K562 (cell line): ENCODE measurements around the gene HSD17B1. TPM values are rescaled to one million over a fixed set of nuclear protein-coding genes. Genes with fewer than 3 reads are reported as not detected.

Source experiments
- ATAC-seq: fragments of 200-7000 bp; cut with Tn5 transposase; 3 replicates; pipeline ENCODE4 v1.9.1; 2020; ENCODE audit warnings: moderate library complexity
- BruUV-seq: library from RNA; stranded (reverse); fragments of 400-500 nt; replicated peaks from 2 replicates; lab custom pipeline; 2021; lab: Mats Ljungman, UMichigan
- CTCF ChIA-PET: fragments of 300-600 bp; formaldehyde crosslinking; extraction: SDS; loops from one replicate; lab custom pipeline; 2021; ENCODE audit warnings: low intra/inter-chr PET ratio; lab: Yijun Ruan, JAX
- POLR2A ChIA-PET: fragments of 300-600, 350-650 bp; sonication (Branson Sonifier 250); formaldehyde crosslinking; extraction: SDS; loops from one replicate; lab custom pipeline; 2021; ENCODE audit warnings: antibody characterized with exemption, inconsistent platforms; lab: Yijun Ruan, JAX
- DNase-seq, 4 experiments: peaks; one replicate each; pipeline versions ENCODE4 v3.0.0 to v3.0.0-alpha.2; 2011 to 2018; ENCODE audit warnings: low spot score in 3 of 4, mixed read lengths in 3 of 4; ENCODE audit errors: extremely low read depth in 1 of 4
- FAIRE-seq: peaks from 2 replicates; lab custom pipeline; 2011; peaks lifted over from hg19 to GRCh38; lab: Jason Lieb, UNC
- H2AFZ ChIP-seq: 2 replicates; pipeline ENCODE4 v1.6.0; 2011; ENCODE audit warnings: low read depth, low read length, control low read depth, inconsistent platforms
- H3K27ac ChIP-seq: fragments of 200-600 bp; 3 replicates; pipeline ENCODE4 v1.8.0; 2011; ENCODE audit warnings: low read depth, mild to moderate bottlenecking, control low read depth, inconsistent platforms, low read length, moderate library complexity, mixed read lengths; ENCODE audit errors: extremely low read depth
- H3K27me3 ChIP-seq, 2 experiments: fragments of 300-600 bp in 1 of 2; 2 replicates in 1 of 2; 3 replicates in 1 of 2; pipeline versions ENCODE4 v1.6.0 to v1.8.0; 2011; ENCODE audit warnings: inconsistent platforms in 2 of 2, low read length in 2 of 2, mild to moderate bottlenecking in 1 of 2, mixed read lengths in 1 of 2, moderate library complexity in 1 of 2; ENCODE audit not compliant: control insufficient read depth in 2 of 2, insufficient read depth in 2 of 2
- H3K36me3 ChIP-seq: fragments of 300-600 bp; 3 replicates; pipeline ENCODE4 v1.8.0; 2011; ENCODE audit warnings: mild to moderate bottlenecking, low read length, inconsistent platforms; ENCODE audit not compliant: control insufficient read depth, insufficient read depth
- H3K4me1 ChIP-seq, 2 experiments: fragments of 200-600 bp in 1 of 2; replicated peaks in 1 of 2; 2 replicates in 1 of 2; 3 replicates in 1 of 2; pipeline versions ENCODE4 v1.5.1 to v1.8.0; 2011; ENCODE audit warnings: inconsistent platforms in 2 of 2, low read length in 2 of 2, mild to moderate bottlenecking in 1 of 2, mixed read lengths in 1 of 2, moderate library complexity in 1 of 2; ENCODE audit not compliant: control insufficient read depth in 2 of 2, insufficient read depth in 2 of 2
- H3K4me2 ChIP-seq: 2 replicates; pipeline ENCODE4 v1.6.1; 2011; ENCODE audit warnings: low read length, control low read depth, inconsistent platforms, mixed read lengths; ENCODE audit not compliant: insufficient read depth
- H3K4me3 ChIP-seq: fragments of 200-600 bp; sonication (generic), shearing (Covaris generic); 2 replicates; pipeline ENCODE4 v1.5.1; 2016; ENCODE audit warnings: control low read depth, inconsistent platforms
- H3K79me2 ChIP-seq: fragments of 200-600 bp; 3 replicates; pipeline ENCODE4 v1.8.0; 2011; ENCODE audit warnings: low read length, inconsistent platforms; ENCODE audit not compliant: control insufficient read depth, insufficient read depth
- H3K9ac ChIP-seq, 2 experiments: 2 replicates each; pipeline versions ENCODE4 v1.6.0 to v1.6.1; 2011; ENCODE audit warnings: low read depth in 2 of 2, low read length in 2 of 2, control low read depth in 1 of 2, inconsistent platforms in 1 of 2, mild to moderate bottlenecking in 1 of 2, mixed read lengths in 1 of 2; ENCODE audit not compliant: insufficient read depth in 1 of 2
- H3K9me1 ChIP-seq: one replicate; pipeline ENCODE4 v1.6.0; 2011; ENCODE audit warnings: inconsistent platforms, mild to moderate bottlenecking, low read length, moderate library complexity; ENCODE audit not compliant: control insufficient read depth, insufficient read depth
- H3K9me3 ChIP-seq: replicated peaks from 2 replicates; pipeline ENCODE4 v1.5.1; 2011; ENCODE audit warnings: low read depth, low read length, inconsistent platforms; ENCODE audit not compliant: control insufficient read depth, insufficient read depth
- H4K20me1 ChIP-seq: replicated peaks from 2 replicates; pipeline ENCODE4 v1.6.1; 2011; ENCODE audit warnings: low read length, inconsistent platforms, mixed read lengths; ENCODE audit not compliant: control insufficient read depth, insufficient read depth
- BHLHE40 ChIP-seq: IDR thresholded peaks from 2 replicates; pipeline ENCODE4 v1.6.1; 2011; ENCODE audit warnings: low read length, improper control_type of control experiment
- CREM ChIP-seq: IDR thresholded peaks from 2 replicates; pipeline ENCODE4 v1.6.1; 2014; ENCODE audit warnings: antibody characterized with exemption, low read depth
- CXXC5 ChIP-seq: fragments of 250-450 bp; sonication (Bioruptor Pico); IDR thresholded peaks from 2 replicates; pipeline ENCODE4 v1.8.0; 2022; ENCODE audit warnings: inconsistent platforms, mild to moderate bottlenecking, moderate library complexity
- EGR1 ChIP-seq: fragments of 450-650 bp; conservative IDR thresholded peaks from 2 replicates; pipeline ENCODE4 v1.6.1; 2017; ENCODE audit warnings: mild to moderate bottlenecking
- HDAC2 ChIP-seq: fragments of 450-650 bp; IDR thresholded peaks from 2 replicates; pipeline ENCODE4 v1.6.1; 2016; ENCODE audit warnings: mild to moderate bottlenecking
- MCM2 ChIP-seq: fragments of 450-650 bp; IDR thresholded peaks from 2 replicates; pipeline ENCODE4 v1.6.1; 2017; ENCODE audit warnings: low read depth, mild to moderate bottlenecking
- MTA3 ChIP-seq: fragments of 450-650 bp; formaldehyde crosslinking; IDR thresholded peaks from 2 replicates; pipeline ENCODE4 v1.6.1; 2017; ENCODE audit warnings: mild to moderate bottlenecking, borderline replicate concordance
- NCOA1 ChIP-seq: fragments of 450-650 bp; IDR thresholded peaks from 2 replicates; pipeline ENCODE4 v1.6.1; 2016; ENCODE audit warnings: low read depth
- NR1H2 ChIP-seq: sonication (generic); formaldehyde crosslinking; IDR thresholded peaks from 2 replicates; pipeline ENCODE4 v1.4.0; 2020; ENCODE audit warnings: mild to moderate bottlenecking, missing genetic modification reagents
- PKNOX1 ChIP-seq: fragments of 450-650 bp; IDR thresholded peaks from 2 replicates; pipeline ENCODE4 v1.6.1; 2016
- PPARD ChIP-seq: fragments of 250-450 bp; sonication (Bioruptor Pico); IDR thresholded peaks from 2 replicates; pipeline ENCODE4 v1.8.0; 2022; ENCODE audit warnings: inconsistent platforms, mild to moderate bottlenecking, moderate library complexity
- RNF219 ChIP-seq: fragments of 250-450 bp; sonication (Bioruptor Pico); IDR thresholded peaks from 2 replicates; pipeline ENCODE4 v1.5.0; 2022; ENCODE audit warnings: mild to moderate bottlenecking
- SIN3A ChIP-seq, 2 experiments: fragments of 150-350 bp in 1 of 2; IDR thresholded peaks; 2 replicates each; pipeline ENCODE4 v1.6.1; 2011 to 2016; ENCODE audit warnings: borderline replicate concordance in 2 of 2, low read depth in 2 of 2, low read length in 2 of 2, mild to moderate bottlenecking in 2 of 2, moderate library complexity in 2 of 2; ENCODE audit not compliant: control insufficient read depth in 1 of 2
- SNRNP70 ChIP-seq: fragments of 200-400 bp; formaldehyde crosslinking; optimal IDR thresholded peaks from 2 replicates; pipeline ENCODE3; 2017; ENCODE audit warnings: low read depth, low read length
- TEAD4 ChIP-seq, 2 experiments: sonication (generic) in 1 of 2; formaldehyde crosslinking in 1 of 2; IDR thresholded peaks; 2 replicates each; pipeline versions ENCODE4 v1.6.1 to v1.8.0; 2012 to 2022; ENCODE audit warnings: borderline replicate concordance in 1 of 2, inconsistent platforms in 1 of 2, low read length in 1 of 2, mild to moderate bottlenecking in 1 of 2, missing genetic modification reagents in 1 of 2
- WGBS: fragments of 100-300 bp; shearing (Covaris generic); methylation state at CpG from one replicate; pipeline ENCODE4 v1.1.6; 2016; ENCODE audit warnings: low coverage, mixed read lengths; ENCODE audit not compliant: insufficient coverage; ENCODE audit errors: missing lambda C conversion rate; 5-methylcytosine and 5-hydroxymethylcytosine counted together
- in situ Hi-C: fragments of 300-500 bp; cut with MboI; formaldehyde crosslinking; loops from 4 replicates; pipeline ENCODE4 v1.15.0; 2018; ENCODE audit warnings: inconsistent platforms, mixed read lengths
- intact Hi-C: fragments of 100-400 bp; cut with micrococcal nuclease; formaldehyde crosslinking; loops from 2 replicates; pipeline ENCODE4 v1.14.2; 2022
- polyA plus RNA-seq, 8 experiments: library from polyadenylated mRNA; depleted of rRNA in 4 of 8; stranded (reverse) in 5 of 8; unstranded in 3 of 8; fragments of >200 nt; fragmentation: Nextera tagmentation in 2 of 8; fragmentation: Illumina TruSeq in 1 of 8; extraction: Ambion mirVana in 2 of 8; extraction: Trizol in 1 of 8; gene quantifications; 2 replicates each; pipeline versions ENCODE4 v1.2.1 to v1.2.3, GENCODE V29; 2011 to 2014; ENCODE audit warnings: inconsistent platforms in 1 of 8, missing spikeins in 1 of 8
- total RNA-seq, 7 experiments: library from RNA; depleted of rRNA in 6 of 7; stranded (reverse); fragments of >200 nt in 6 of 7; fragmentation: Illumina TruSeq in 2 of 7; extraction: Trizol in 2 of 7; gene quantifications; 2 replicates each; pipeline versions ENCODE4 v1.2.1 to v1.2.3, GENCODE V29; 2011 to 2021; ENCODE audit warnings: low replicate concordance in 1 of 7
- TF ChIP-seq, protein P1 (sequence below), 2 experiments: IDR thresholded peaks; 2 replicates each; pipeline ENCODE4 v1.6.1; 2011; ENCODE audit warnings: borderline replicate concordance in 1 of 2, control low read depth in 1 of 2, low read depth in 1 of 2, low read length in 1 of 2, mild to moderate bottlenecking in 1 of 2, mixed read lengths in 1 of 2, moderate library complexity in 1 of 2; ENCODE audit not compliant: insufficient read depth in 1 of 2, insufficient read length in 1 of 2, poor library complexity in 1 of 2, severe bottlenecking in 1 of 2; ENCODE audit errors: extremely low read depth in 1 of 2
- TF ChIP-seq, protein P2 (sequence below), 2 experiments: fragments of 450-650 bp; conservative IDR thresholded peaks; 2 replicates each; pipeline ENCODE4 v1.6.1; 2017; ENCODE audit warnings: mild to moderate bottlenecking in 2 of 2, moderate library complexity in 2 of 2

The HSD17B1 gene
- total and polyA plus RNA-seq, 9 of the 15 experiments (the other 6 are each of a cell fraction or from before 2014, with no cell fraction given), result 0.55 to 21.1 (median 3.6) TPM

DNA sequence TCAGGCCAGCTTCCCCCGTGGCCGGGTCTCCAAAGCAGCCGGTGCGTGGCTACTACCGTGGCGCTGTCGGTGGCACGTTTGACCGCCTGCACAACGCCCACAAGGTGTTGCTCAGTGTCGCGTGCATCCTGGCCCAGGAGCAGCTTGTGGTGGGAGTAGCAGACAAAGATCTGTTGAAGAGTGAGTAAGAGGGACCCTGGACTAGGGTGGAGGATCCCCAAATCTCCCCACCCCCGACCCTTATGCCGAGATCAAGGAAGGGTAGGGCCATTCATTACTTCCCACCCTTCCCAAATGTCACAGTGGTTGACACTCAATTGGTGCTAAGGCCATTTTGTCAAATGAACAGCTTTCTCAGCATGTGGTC is 10.4 kb downstream of the HSD17B1 start:
- DNase-seq, result peak in 1 of 4 experiments; percentile 55
- no peak overlapping the region for H2AFZ ChIP-seq
- peaks cover 41% of the 10 kb centered on the region for H3K36me3 ChIP-seq
- WGBS, result 2% methylated on average over 14 of the region's 14 CpGs
- ATAC-seq, result no peak
- no TSS peak for BruUV-seq
- FAIRE-seq, result no peak
- POLR2A ChIA-PET, result interaction anchor here (0.9 to 8.3 kb wide), 4 partner anchors 10 to 115 kb away, joined by 3 to 58 read pairs (median 6); partner anchors contain the start of gene PSMC3IP
- in situ Hi-C loops, result no loop called here
- CTCF ChIA-PET, result no interaction called here
- peaks cover 21 to 66% of the 10 kb centered on the region in 2 experiments for H3K4me1 ChIP-seq
- H3K9me1 ChIP-seq, result no peaks in the 10 kb centered on the region
- no peaks in the 10 kb centered on the region for H4K20me1 ChIP-seq
- intact Hi-C loops, result no loop called here
- peak overlapping the region; percentile 93 to 99 for H3K9ac ChIP-seq
- peak overlapping the region; percentile 88 for H3K27ac ChIP-seq
- peak overlapping the region; percentile 74 for H3K4me3 ChIP-seq
- H3K9me3 ChIP-seq, result no peaks in the 10 kb centered on the region
- peaks cover 45% of the 10 kb centered on the region for H3K79me2 ChIP-seq
- H3K27me3 ChIP-seq, result no peaks in the 10 kb centered on the region
- H3K4me2 ChIP-seq, result peak overlapping the region; percentile 92
- TF ChIP-seq MCM2 (no peak), MTA3 (no peak), BHLHE40 (peak; percentile 81), NR1H2 (CRISPR knock-in tag) (no peak), CXXC5 (CRISPR knock-in tag) (0 out of 2 replicates have a peak, but pooled peaks have one; percentile 45), SIN3A (IDR thresholded peaks at IDR 0.05; ENCODE audit: borderline replicate concordance in 2 of 2, control insufficient read depth in 1 of 2, low read depth in 2 of 2, low read length in 2 of 2) (peak in 1 of 2 experiments; percentile 56; a peak in 1 of 4 replicates), EGR1 (peak; percentile 77), TEAD4 (IDR thresholded peaks at IDR 0.05; ENCODE audit: low read length) (no peak), TEAD4 (CRISPR knock-in tag; IDR thresholded peaks at IDR 0.05; ENCODE audit: borderline replicate concordance) (no peak), SNRNP70 (no peak), NCOA1 (no peak), PKNOX1 (no peak), RNF219 (CRISPR knock-in tag) (no peak), CREM (0 out of 2 replicates have a peak, but pooled peaks have one; percentile 2), HDAC2 (0 out of 2 replicates have a peak, but pooled peaks have one; percentile 7), PPARD (CRISPR knock-in tag) (no peak)
- TF ChIP-seq, protein P1, sequence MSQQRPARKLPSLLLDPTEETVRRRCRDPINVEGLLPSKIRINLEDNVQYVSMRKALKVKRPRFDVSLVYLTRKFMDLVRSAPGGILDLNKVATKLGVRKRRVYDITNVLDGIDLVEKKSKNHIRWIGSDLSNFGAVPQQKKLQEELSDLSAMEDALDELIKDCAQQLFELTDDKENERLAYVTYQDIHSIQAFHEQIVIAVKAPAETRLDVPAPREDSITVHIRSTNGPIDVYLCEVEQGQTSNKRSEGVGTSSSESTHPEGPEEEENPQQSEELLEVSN (IDR thresholded peaks at IDR 0.05; ENCODE audit: borderline replicate concordance in 1 of 2, extremely low read depth in 1 of 2, insufficient read depth in 1 of 2, insufficient read length in 1 of 2, low read depth in 1 of 2, low read length in 1 of 2, poor library complexity in 1 of 2, severe bottlenecking in 1 of 2), result peak in 1 of 2 experiments; percentile 69
- TF ChIP-seq, protein P2, sequence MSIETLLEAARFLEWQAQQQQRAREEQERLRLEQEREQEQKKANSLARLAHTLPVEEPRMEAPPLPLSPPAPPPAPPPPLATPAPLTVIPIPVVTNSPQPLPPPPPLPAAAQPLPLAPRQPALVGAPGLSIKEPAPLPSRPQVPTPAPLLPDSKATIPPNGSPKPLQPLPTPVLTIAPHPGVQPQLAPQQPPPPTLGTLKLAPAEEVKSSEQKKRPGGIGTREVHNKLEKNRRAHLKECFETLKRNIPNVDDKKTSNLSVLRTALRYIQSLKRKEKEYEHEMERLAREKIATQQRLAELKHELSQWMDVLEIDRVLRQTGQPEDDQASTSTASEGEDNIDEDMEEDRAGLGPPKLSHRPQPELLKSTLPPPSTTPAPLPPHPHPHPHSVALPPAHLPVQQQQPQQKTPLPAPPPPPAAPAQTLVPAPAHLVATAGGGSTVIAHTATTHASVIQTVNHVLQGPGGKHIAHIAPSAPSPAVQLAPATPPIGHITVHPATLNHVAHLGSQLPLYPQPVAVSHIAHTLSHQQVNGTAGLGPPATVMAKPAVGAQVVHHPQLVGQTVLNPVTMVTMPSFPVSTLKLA (conservative IDR thresholded peaks at IDR 0.05), result peak in 1 of 2 experiments; percentile 46; a peak in 2 of 4 replicates
